Calu3 (cell line): ENCODE data around the gene FANCD2. TPM values are rescaled to one million over a fixed set of nuclear protein-coding genes. Genes with fewer than 3 reads are reported as not detected.

ENCODE experiments used
- BruUV-seq: library from RNA; stranded (reverse); fragments of 400-500 nt; replicated peaks from 2 replicates; lab custom pipeline; 2021; lab: Mats Ljungman, UMichigan
- CTCF ChIA-PET: fragments of 300-600 bp; sonication (Branson Sonifier 250); formaldehyde crosslinking; loops from one replicate; lab custom pipeline; 2022; ENCODE audit warnings: antibody characterized with exemption; lab: Charles Lee
- DNase-seq: peaks from one replicate; pipeline ENCODE4 v3.0.0; 2022
- H3K27ac Mint-ChIP-seq: one replicate; pipeline ENCODE4 v1.8.0; 2022; ENCODE audit warnings: mixed read lengths; ENCODE audit not compliant: unreplicated experiment
- H3K27me3 Mint-ChIP-seq: one replicate; pipeline ENCODE4 v1.8.0; 2022; ENCODE audit warnings: mixed read lengths; ENCODE audit not compliant: unreplicated experiment
- H3K36me3 Mint-ChIP-seq: one replicate; pipeline ENCODE4 v1.8.0; 2022; ENCODE audit warnings: mild to moderate bottlenecking, moderate library complexity, mixed read lengths; ENCODE audit not compliant: insufficient read depth, unreplicated experiment
- H3K4me1 Mint-ChIP-seq: one replicate; pipeline ENCODE4 v1.8.0; 2022; ENCODE audit warnings: mild to moderate bottlenecking, low read depth, mixed read lengths; ENCODE audit not compliant: unreplicated experiment
- H3K4me3 Mint-ChIP-seq: one replicate; pipeline ENCODE4 v1.8.0; 2022; ENCODE audit warnings: mild to moderate bottlenecking, low read depth, moderate library complexity, mixed read lengths; ENCODE audit not compliant: unreplicated experiment
- H3K9me3 Mint-ChIP-seq: one replicate; pipeline ENCODE4 v1.8.0; 2022; ENCODE audit warnings: low read depth, mixed read lengths; ENCODE audit not compliant: unreplicated experiment
- CTCF ChIP-seq: fragments of 200-600 bp; IDR thresholded peaks from one replicate; pipeline ENCODE4 v1.8.0; 2022; ENCODE audit warnings: antibody characterized with exemption; ENCODE audit not compliant: unreplicated experiment
- intact Hi-C: fragments of 100-400 bp; cut with micrococcal nuclease; formaldehyde crosslinking; loops from one replicate; pipeline ENCODE4 v1.10.0; 2022; ENCODE audit not compliant: unreplicated experiment
- total RNA-seq: library from RNA; stranded (reverse); gene quantifications from 2 replicates; pipeline ENCODE4 v1.2.3, GENCODE V29; 2022

The FANCD2 gene
- total RNA-seq, 1 experiment from 2014 or later, result 40.3 TPM

- peak overlapping the region; percentile 87 for H3K4me3 Mint-ChIP-seq
- no peak for DNase-seq
- no peaks in the 10 kb centered on the region for H3K9me3 Mint-ChIP-seq
- H3K27me3 Mint-ChIP-seq, result no peaks in the 10 kb centered on the region
- peaks cover 31% of the 10 kb centered on the region for H3K36me3 Mint-ChIP-seq
- no peak for TF ChIP-seq CTCF
- peak overlapping the region; percentile 52 for H3K27ac Mint-ChIP-seq
- intact Hi-C loops, result no loop called here
- CTCF ChIA-PET, result interaction anchor here (0.9 to 1.0 kb wide), 2 partner anchors 65 to 224 kb away, joined by 3 read pairs; partner anchors contain the start of gene IL17RC
- BruUV-seq, result no TSS peak
- no peaks in the 10 kb centered on the region for H3K4me1 Mint-ChIP-seq
Observed at GRCh38 chr3:10140996-10141546, 114.8 kb downstream of the FANCD2 start.

GRCh38 chr3:10142707-10143560, 116.7 kb downstream of the FANCD2 start:
- no peaks in the 10 kb centered on the region for H3K27me3 Mint-ChIP-seq
- DNase-seq, result peak; percentile 14
- H3K4me1 Mint-ChIP-seq, result no peaks in the 10 kb centered on the region
- peak overlapping the region; percentile 52 for H3K27ac Mint-ChIP-seq
- intact Hi-C loops, result no loop called here
- no TSS peak for BruUV-seq
- H3K36me3 Mint-ChIP-seq, result peaks cover 42% of the 10 kb centered on the region
- H3K4me3 Mint-ChIP-seq, result peak overlapping the region; percentile 87
- H3K9me3 Mint-ChIP-seq, result no peaks in the 10 kb centered on the region
- TF ChIP-seq CTCF, result no peak
- CTCF ChIA-PET, result no interaction called here

- Mint-ChIP-seq H3K27me3 (no peaks in the 10 kb centered on the region), H3K4me3 (no peak overlapping the region), H3K36me3 (peaks cover 64% of the 10 kb centered on the region), H3K4me1 (no peaks in the 10 kb centered on the region), H3K27ac (no peak overlapping the region), H3K9me3 (no peaks in the 10 kb centered on the region)
- CTCF ChIA-PET, result no interaction called here
- TF ChIP-seq CTCF, result no peak
- DNase-seq, result no peak
- intact Hi-C loops, result no loop called here
- no TSS peak for BruUV-seq
Observed at GRCh38 chr3:10145685-10146084, 119.4 kb downstream of the FANCD2 start.

DNA sequence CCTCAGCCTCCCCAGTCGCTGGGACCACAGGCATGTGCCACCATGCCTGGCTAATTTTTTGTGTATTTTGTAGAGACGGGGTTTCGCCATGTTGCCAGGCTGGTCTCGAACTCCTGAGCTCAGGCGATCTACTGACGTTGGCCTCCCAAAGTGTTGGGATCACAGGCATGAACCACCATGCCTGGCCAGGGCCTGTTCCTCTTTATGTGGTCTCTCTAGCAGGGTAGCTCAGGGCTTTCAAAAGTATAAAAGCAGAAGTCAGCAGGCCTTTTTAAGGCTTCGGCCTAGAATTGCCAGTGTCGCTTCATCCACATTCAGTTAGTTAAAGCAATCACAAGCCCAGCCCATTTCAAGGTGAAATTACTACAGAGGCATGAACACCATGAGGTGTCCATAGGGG, 123.0 kb downstream of the FANCD2 start:
- H3K27ac Mint-ChIP-seq, result no peak overlapping the region
- no peaks in the 10 kb centered on the region for H3K9me3 Mint-ChIP-seq
- BruUV-seq, result no TSS peak
- no peaks in the 10 kb centered on the region for H3K4me1 Mint-ChIP-seq
- H3K36me3 Mint-ChIP-seq, result peaks cover 60% of the 10 kb centered on the region
- TF ChIP-seq CTCF, result no peak
- CTCF ChIA-PET, result interaction anchor here (0.6 kb wide), 1 partner anchor 38 kb away, joined by 8 read pairs; no protein-coding TSS in a partner anchor
- DNase-seq, result no peak
- H3K27me3 Mint-ChIP-seq, result no peaks in the 10 kb centered on the region
- H3K4me3 Mint-ChIP-seq, result no peak overlapping the region
- intact Hi-C loops, result no loop called here
